GM23338 (cell line): Measurements from ENCODE around the gene DKK2.

Experiments
- CREB1 ChIP-seq: fragments of 250-450 bp; sonication (Bioruptor Pico); IDR thresholded peaks from 2 replicates; pipeline ENCODE4 v1.5.0; 2020; ENCODE audit warnings: low read depth, mild to moderate bottlenecking, moderate library complexity
- CTCF ChIP-seq, 2 experiments: fragments of 200-600 bp in 1 of 2; sonication (generic) in 1 of 2; conservative IDR thresholded peaks; 2 replicates each; pipeline versions ENCODE4 v1.5.1 to v1.6.1; 2016 to 2017; ENCODE audit warnings: antibody characterized with exemption in 2 of 2, low read depth in 2 of 2, mild to moderate bottlenecking in 2 of 2, moderate library complexity in 1 of 2
- EZH2phosphoT487 ChIP-seq: fragments of 200-600 bp; sonication (generic); IDR thresholded peaks from one replicate; pipeline ENCODE4 v1.8.1; 2018; ENCODE audit warnings: antibody characterized with exemption; ENCODE audit not compliant: unreplicated experiment
- POLR2AphosphoS5 ChIP-seq: IDR thresholded peaks from 2 replicates; pipeline ENCODE4 v1.6.1; 2016; ENCODE audit warnings: antibody characterized with exemption, low read depth
- ZNF114 ChIP-seq: fragments of 250-450 bp; sonication (Bioruptor Pico); IDR thresholded peaks from 2 replicates; pipeline ENCODE4 v1.5.0; 2020; ENCODE audit warnings: mild to moderate bottlenecking, moderate library complexity
- ZNF331 ChIP-seq: fragments of 250-450 bp; sonication (Bioruptor Pico); IDR thresholded peaks from 2 replicates; pipeline ENCODE4 v1.5.0; 2020; ENCODE audit warnings: low read depth, mild to moderate bottlenecking, moderate library complexity

DNA sequence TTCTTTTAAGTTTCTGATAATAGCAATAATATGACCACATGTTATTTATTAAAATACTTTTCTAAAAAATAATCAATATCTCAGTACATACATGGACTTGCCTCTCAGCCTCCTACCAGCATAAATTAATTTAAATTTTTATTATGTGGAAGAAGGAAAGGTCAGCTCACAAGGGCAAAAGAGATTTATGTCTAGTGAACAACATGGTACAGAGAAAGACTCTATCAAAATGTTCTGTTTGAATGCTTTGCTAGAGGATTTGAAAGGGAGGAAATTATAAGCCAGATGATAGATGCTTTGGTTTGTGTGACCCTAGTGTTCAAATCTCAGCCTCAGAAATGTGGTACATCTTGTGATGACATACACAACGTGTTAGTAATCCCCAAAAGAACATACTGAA lies 94.3 kb downstream of the DKK2 start:
- TF ChIP-seq ZNF114: no peak
- no peak for TF ChIP-seq CTCF (conservative IDR thresholded peaks at IDR 0.05; ENCODE audit: low read depth in 2 of 2)
- TF ChIP-seq CREB1: no peak
- no peak for TF ChIP-seq POLR2AphosphoS5
- no peak for TF ChIP-seq ZNF331 (CRISPR knock-in tag)
- TF ChIP-seq EZH2phosphoT487: no peak
